Heart right ventricle (tissue), 16 donors: ENCODE data around the gene DISP3. TPM values are rescaled to one million over a fixed set of nuclear protein-coding genes. Genes with fewer than 3 reads are reported as not detected.

ENCODE experiments used
- ATAC-seq, 8 donors: fragments of 200-7000 bp; cut with Tn5 transposase; one replicate each; pipeline ENCODE4 v1.9.1; 2020; ENCODE audit warnings: mild to moderate bottlenecking in 8 of 8, moderate library complexity in 8 of 8, moderate number of reproducible peaks in 1 of 8
- DNase-seq, 2 donors: peaks; one replicate each; pipeline ENCODE4 v3.0.0-alpha.2; 2020
- H3K27ac ChIP-seq, 10 donors: fragments of 200-600 bp; sonication (generic) in 2 of 10; one replicate each; pipeline versions ENCODE4 v1.5.0 to v1.8.0; 2020 to 2022; ENCODE audit warnings: mild to moderate bottlenecking in 3 of 10
- H3K27me3 ChIP-seq, 7 donors: fragments of 200-600 bp; one replicate each; pipeline ENCODE4 v1.8.0; 2021 to 2022; ENCODE audit warnings: mild to moderate bottlenecking in 2 of 7
- H3K36me3 ChIP-seq, 9 donors: fragments of 200-600 bp; sonication (generic) in 1 of 9; one replicate each; pipeline versions ENCODE4 v1.5.0 to v1.8.0; 2020 to 2022; ENCODE audit warnings: mild to moderate bottlenecking in 2 of 9
- H3K4me1 ChIP-seq, 9 donors: fragments of 200-600 bp; sonication (generic) in 1 of 9; one replicate each; pipeline versions ENCODE4 v1.5.0 to v1.8.0; 2020 to 2022; ENCODE audit warnings: mild to moderate bottlenecking in 4 of 9
- H3K4me3 ChIP-seq, 10 donors: fragments of 200-600 bp; sonication (generic) in 2 of 10; one replicate each; pipeline versions ENCODE4 v1.5.0 to v1.8.0; 2020 to 2022; ENCODE audit warnings: mild to moderate bottlenecking in 7 of 10, moderate library complexity in 2 of 10
- H3K9me3 ChIP-seq, 11 donors: fragments of 200-600 bp in 10 of 11; sonication (generic) in 2 of 11; one replicate each; pipeline versions ENCODE4 v1.5.0 to v1.8.0; 2013 to 2022; ENCODE audit warnings: mild to moderate bottlenecking in 2 of 11, control low read depth in 1 of 11, moderate library complexity in 1 of 11
- CTCF ChIP-seq, 9 donors: fragments of 200-600 bp; sonication (generic) in 2 of 9; IDR thresholded peaks; one replicate each; pipeline versions ENCODE4 v1.5.0 to v1.8.0; 2021 to 2022; ENCODE audit warnings: antibody characterized with exemption in 9 of 9, mild to moderate bottlenecking in 5 of 9, moderate library complexity in 1 of 9
- WGBS, 2 donors: extraction: QIAGEN DNeasy Blood & Tissue Kit; methylation state at CpG; one replicate each; pipeline ENCODE4 v1.1.7; 2013; ENCODE audit warnings: inconsistent platforms in 1 of 2; 5-methylcytosine and 5-hydroxymethylcytosine counted together
- intact Hi-C, 10 donors: fragments of 100-400 bp; cut with DNase I; formaldehyde crosslinking; loops; one replicate each; pipeline versions ENCODE4 v1.11.1 to v1.14.2; 2022
- polyA plus RNA-seq, 2 donors: library from polyadenylated mRNA; stranded (reverse); fragments of 200-250 nt; gene quantifications; one replicate each; pipeline ENCODE4 v1.2.3, GENCODE V29; 2013
- total RNA-seq, 10 donors: library from RNA; stranded (reverse); fragmentation: NEBNext Ultra II Directional in 3 of 10; extraction: Animal tissue kit (Norgen Biotek cat#: 25700) in 3 of 10; gene quantifications; one replicate each; pipeline versions ENCODE4 v1.2.1 to v1.2.4, GENCODE V29; 2021 to 2023
- donor health status: Arrhythmogenic right ventricular cardiomyopathy.
- donor health status: ischemic (EF 13 %, LVEDD 7.1; RV severe dilation, severe dysfunction).
- donor health status: healthy with polysubstance abuse.
- donor health status: DM: no; HTN: yes; CAD: no.
- donor health status: DM: no; HTN: no; CAD: no.
- donor health status: ischemic (EF 25% LVEDD 6.9; RV normal size, moderate dysfunction).
- donor health status: ischemic (EF 25% LVEDD 5.7; RV mildly dilated, moderate dysfunction).
- donor health status: healthy.
- donor health status: DM: yes; HTN: yes; CAD: no.
- donor health status: Ischemic cardiomyopathy.
- donor health status: ischemic (EF 35%, LVEDD 5.7; RV mildly dilated, moderate dysfunction).
- donor health status: nonischemic (EF 11% LVEDD 7.7; RV severe dilation, severe dysfunction).
- donor health status: DM: yes; HTN: yes; CAD: no.
- donor health status: PGD.
- donor health status: ischemic (EF 29% LVEDD 5.4; RV normal size, mild dysfunction).
- donor health status: nonischemic (EF 23%, LVEDD 6.1; RV moderate dilation, normal function).

DISP3 gene
- total and polyA plus RNA-seq, 12 donors: 0.05 to 0.22 (median 0.13) TPM; not detected in 5

- DNase-seq: no peak
- intact Hi-C loops: no loop called here
- Histone ChIP-seq H3K4me3 (no peak overlapping the region), H3K4me1 (no peaks in the 10 kb centered on the region), H3K27ac (no peak overlapping the region), H3K27me3 (peaks cover 7 to 88% (median 63%) of the 10 kb centered on the region in 7 donors), H3K36me3 (no peaks in the 10 kb centered on the region), H3K9me3 (no peaks in the 10 kb centered on the region)
- peak in 1 of 8 donors; percentile 18 for ATAC-seq
- WGBS, 2 donors: 4 to 6% methylated on average over 14 of the region's 14 CpGs
- TF ChIP-seq CTCF (IDR thresholded peaks at IDR 0.05): no peak
Observed at GRCh38 chr1:11563560-11564069, 84.7 kb downstream of the DISP3 start.

GRCh38 chr1:11564237-11564636 lies 85.3 kb downstream of the DISP3 start:
- Histone ChIP-seq H3K4me3 (no peak overlapping the region), H3K27ac (no peak overlapping the region), H3K27me3 (peaks cover 1 to 87% (median 63%) of the 10 kb centered on the region in 7 donors), H3K36me3 (no peaks in the 10 kb centered on the region), H3K4me1 (no peaks in the 10 kb centered on the region), H3K9me3 (no peaks in the 10 kb centered on the region)
- TF ChIP-seq CTCF (IDR thresholded peaks at IDR 0.05): no peak
- intact Hi-C loops: no loop called here
- WGBS, 2 donors: 68 to 78% methylated on average over 5 of the region's 5 CpGs
- DNase-seq: no peak
- no peak for ATAC-seq

- no peak for TF ChIP-seq CTCF (IDR thresholded peaks at IDR 0.05)
- H3K9me3 ChIP-seq: no peaks in the 10 kb centered on the region
- no peak for ATAC-seq
- no peak for DNase-seq
- 76 to 80% methylated on average over 16 of the region's 16 CpGs for WGBS, 2 donors
- H3K36me3 ChIP-seq: no peaks in the 10 kb centered on the region
- peaks cover 0 to 87% (median 58%) of the 10 kb centered on the region in 7 donors for H3K27me3 ChIP-seq
- H3K27ac ChIP-seq: no peak overlapping the region
- H3K4me1 ChIP-seq: peaks cover 0 to 4% (median 0%) of the 10 kb centered on the region in 9 donors
- H3K4me3 ChIP-seq: no peak overlapping the region
- intact Hi-C loops: no loop called here
Observed at GRCh38 chr1:11566042-11566850, 87.3 kb downstream of the DISP3 start.

GRCh38 chr1:11567244-11568065 lies 88.5 kb downstream of the DISP3 start:
- Histone ChIP-seq H3K27me3 (peaks cover 0 to 79% (median 57%) of the 10 kb centered on the region in 7 donors), H3K36me3 (no peaks in the 10 kb centered on the region), H3K4me3 (no peak overlapping the region), H3K27ac (no peak overlapping the region), H3K4me1 (peaks cover 0 to 14% (median 5%) of the 10 kb centered on the region in 9 donors), H3K9me3 (no peaks in the 10 kb centered on the region)
- WGBS, 2 donors: 85 to 90% methylated on average over 11 of the region's 11 CpGs
- intact Hi-C loops: no loop called here
- ATAC-seq (no peak), DNase-seq (no peak)
- no peak for TF ChIP-seq CTCF (IDR thresholded peaks at IDR 0.05)
